Measurements from ENCODE around the gene FANCD2.
"Not testable (repeated sequence)": the region's sequence is repeated elsewhere in the genome, so short reads cannot be mapped to it uniquely, and the experiment has no call there.

The FANCD2 gene

GRCh38 chr3:10015461-10015904 lies 10.8 kb upstream of the FANCD2 start:
- no peak for DNase-seq

GRCh38 chr3:10017636-10018292 lies 8.5 kb upstream of the FANCD2 start:
- no peak for DNase-seq

- not testable (repeated sequence) for DNase-seq
Observed at GRCh38 chr3:10018806-10019205, 7.4 kb upstream of the FANCD2 start.

- DNase-seq, result no peak
Observed at GRCh38 chr3:10019326-10019725, 6.9 kb upstream of the FANCD2 start.

- DNase-seq, result no peak
Observed at GRCh38 chr3:10021856-10022775, 4.1 kb upstream of the FANCD2 start.

GRCh38 chr3:10023587-10024310 lies 2.5 kb upstream of the FANCD2 start:
- DNase-seq, result no peak

- no peak for DNase-seq
Observed at GRCh38 chr3:10025205-10026083, 793 bp upstream of the FANCD2 start.

GRCh38 chr3:10041034-10041433 lies 14.8 kb downstream of the FANCD2 start:
- no peak for DNase-seq

GRCh38 chr3:10047876-10048275 lies 21.6 kb downstream of the FANCD2 start:
- DNase-seq, result no peak

GRCh38 chr3:10053054-10053453 lies 26.8 kb downstream of the FANCD2 start:
- not testable (repeated sequence) for DNase-seq

GRCh38 chr3:10055097-10055496 lies 28.9 kb downstream of the FANCD2 start:
- DNase-seq, result no peak

GRCh38 chr3:10070077-10070476 lies 43.8 kb downstream of the FANCD2 start:
- not testable (repeated sequence) for DNase-seq

- no peak for DNase-seq
Observed at GRCh38 chr3:10074666-10075065, 48.4 kb downstream of the FANCD2 start.

- no peak for DNase-seq
Observed at GRCh38 chr3:10081871-10082270, 55.6 kb downstream of the FANCD2 start.

GRCh38 chr3:10085738-10086137 lies 59.5 kb downstream of the FANCD2 start:
- no peak for DNase-seq

- DNase-seq, result no peak
Observed at GRCh38 chr3:10088256-10088655, 62.0 kb downstream of the FANCD2 start.

- no peak for DNase-seq
Observed at GRCh38 chr3:10090179-10090578, 63.9 kb downstream of the FANCD2 start.

- DNase-seq, result not testable (repeated sequence)
Observed at GRCh38 chr3:10090774-10091173, 64.5 kb downstream of the FANCD2 start.

- DNase-seq, result not testable (repeated sequence)
Observed at GRCh38 chr3:10091387-10091786, 65.2 kb downstream of the FANCD2 start.

- DNase-seq, result no peak
Observed at GRCh38 chr3:10093678-10094077, 67.4 kb downstream of the FANCD2 start.

- no peak for DNase-seq
Observed at GRCh38 chr3:10099041-10099440, 72.8 kb downstream of the FANCD2 start.

GRCh38 chr3:10106919-10107318 lies 80.7 kb downstream of the FANCD2 start:
- DNase-seq, result no peak

Data from CD4-positive, alpha-beta T cell treated with Interferon alpha-2 for 1 hour (primary cell).